Caco-2 (cell line): ENCODE results near the gene SLC17A7. TPM values are rescaled to one million over a fixed set of nuclear protein-coding genes. Genes with fewer than 3 reads are reported as not detected.

ENCODE experiments used
- BruUV-seq: library from RNA; stranded (reverse); fragments of 400-500 nt; replicated peaks from 2 replicates; lab custom pipeline; 2021; lab: Mats Ljungman, UMichigan
- CTCF ChIA-PET: fragments of 300-600 bp; sonication (Branson Sonifier 250); formaldehyde crosslinking; loops from one replicate; lab custom pipeline; 2022; ENCODE audit warnings: antibody characterized with exemption; lab: Charles Lee
- POLR2A ChIA-PET: fragments of 300-600 bp; sonication (Branson Sonifier 250); formaldehyde crosslinking; loops from one replicate; lab custom pipeline; 2022; ENCODE audit warnings: antibody characterized with exemption; lab: Charles Lee
- DNase-seq, 2 experiments: peaks; one replicate each; pipeline versions ENCODE4 v3.0.0 to v3.0.0-alpha.2; 2020 to 2022
- H3K27me3 ChIP-seq: replicated peaks from 2 replicates; pipeline ENCODE4 v1.6.0; 2011; ENCODE audit warnings: low read length; ENCODE audit not compliant: control insufficient read depth, insufficient read depth
- H3K36me3 ChIP-seq: 2 replicates; pipeline ENCODE4 v1.5.1; 2011; ENCODE audit warnings: low read length; ENCODE audit not compliant: control insufficient read depth, insufficient read depth
- H3K4me1 ChIP-seq: fragments of 250-450 bp; sonication (Bioruptor Pico); 2 replicates; pipeline ENCODE4 v1.5.1; 2020; ENCODE audit warnings: mild to moderate bottlenecking
- H3K4me3 ChIP-seq: 2 replicates; pipeline ENCODE4 v1.5.1; 2011; ENCODE audit warnings: low read depth, mild to moderate bottlenecking, control low read depth, low read length
- H3K9me3 ChIP-seq: fragments of 250-450 bp; sonication (Bioruptor Pico); 2 replicates; pipeline ENCODE4 v1.5.1; 2020; ENCODE audit warnings: mild to moderate bottlenecking, moderate library complexity
- H3K27ac Mint-ChIP-seq: one replicate; pipeline ENCODE4 v1.8.0; 2022; ENCODE audit warnings: mixed read lengths; ENCODE audit not compliant: unreplicated experiment
- H3K27me3 Mint-ChIP-seq: one replicate; pipeline ENCODE4 v1.8.0; 2022; ENCODE audit warnings: mixed read lengths; ENCODE audit not compliant: insufficient read depth, unreplicated experiment
- H3K36me3 Mint-ChIP-seq: one replicate; pipeline ENCODE4 v1.8.0; 2022; ENCODE audit warnings: mild to moderate bottlenecking, mixed read lengths; ENCODE audit not compliant: insufficient read depth, unreplicated experiment
- H3K4me1 Mint-ChIP-seq: one replicate; pipeline ENCODE4 v1.8.0; 2022; ENCODE audit warnings: low read depth, mixed read lengths; ENCODE audit not compliant: unreplicated experiment
- H3K4me3 Mint-ChIP-seq: one replicate; pipeline ENCODE4 v1.8.0; 2022; ENCODE audit warnings: mild to moderate bottlenecking, moderate library complexity, mixed read lengths; ENCODE audit not compliant: unreplicated experiment
- H3K9me3 Mint-ChIP-seq: one replicate; pipeline ENCODE4 v1.8.0; 2022; ENCODE audit warnings: mixed read lengths; ENCODE audit not compliant: unreplicated experiment
- intact Hi-C: fragments of 100-400 bp; cut with micrococcal nuclease; formaldehyde crosslinking; loops from one replicate; pipeline ENCODE4 v1.10.0; 2022; ENCODE audit not compliant: unreplicated experiment
- total RNA-seq: library from RNA; stranded (reverse); gene quantifications from 2 replicates; pipeline ENCODE4 v1.2.3, GENCODE V29; 2022
- TF ChIP-seq, protein P1 (sequence below), 2 experiments: fragments of 200-600 bp in 1 of 2; IDR thresholded peaks; 1 replicate in 1 of 2; 2 replicates in 1 of 2; pipeline versions ENCODE4 v1.5.1 to v1.8.0; 2011 to 2022; ENCODE audit warnings: antibody characterized with exemption in 1 of 2, control low read depth in 1 of 2, inconsistent platforms in 1 of 2, low read depth in 1 of 2, low read length in 1 of 2, mild to moderate bottlenecking in 1 of 2, moderate library complexity in 1 of 2; ENCODE audit not compliant: insufficient read depth in 1 of 2, severe bottlenecking in 1 of 2, unreplicated experiment in 1 of 2

The SLC17A7 gene
- total RNA-seq, 1 experiment from 2014 or later, result 0.36 TPM

DNA sequence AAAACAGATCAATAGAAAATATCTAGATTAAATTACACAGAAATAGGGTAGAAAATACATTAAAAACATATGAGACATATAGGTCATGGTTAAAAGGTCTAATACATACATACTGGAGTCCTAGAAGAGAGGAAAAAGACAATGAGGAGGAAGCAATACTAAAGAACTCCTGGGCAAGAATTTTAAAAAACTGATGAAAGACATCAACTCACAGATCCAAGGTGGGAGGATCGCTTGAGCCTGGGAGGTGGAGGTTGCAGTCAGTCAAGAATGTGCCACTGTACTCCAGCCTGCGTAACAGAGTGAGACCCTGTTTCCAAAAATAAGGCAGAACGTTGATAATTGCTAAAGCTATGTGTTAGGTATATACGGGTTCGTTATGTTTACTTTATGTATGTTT, 58.7 kb downstream of the SLC17A7 start:
- Histone ChIP-seq H3K4me1 (no peaks in the 10 kb centered on the region), H3K27me3 (no peaks in the 10 kb centered on the region), H3K36me3 (no peaks in the 10 kb centered on the region), H3K9me3 (peaks cover 17% of the 10 kb centered on the region; the same call in 1 of the 2 replicates), H3K4me3 (no peak overlapping the region)
- BruUV-seq, result no TSS peak
- Mint-ChIP-seq H3K36me3 (peaks cover 6% of the 10 kb centered on the region), H3K27ac (no peak overlapping the region), H3K4me3 (no peak overlapping the region), H3K4me1 (no peaks in the 10 kb centered on the region), H3K9me3 (peaks cover 20% of the 10 kb centered on the region), H3K27me3 (peaks cover 3% of the 10 kb centered on the region)
- intact Hi-C loops, result no loop called here
- POLR2A ChIA-PET, result no interaction called here
- TF ChIP-seq, protein P1, sequence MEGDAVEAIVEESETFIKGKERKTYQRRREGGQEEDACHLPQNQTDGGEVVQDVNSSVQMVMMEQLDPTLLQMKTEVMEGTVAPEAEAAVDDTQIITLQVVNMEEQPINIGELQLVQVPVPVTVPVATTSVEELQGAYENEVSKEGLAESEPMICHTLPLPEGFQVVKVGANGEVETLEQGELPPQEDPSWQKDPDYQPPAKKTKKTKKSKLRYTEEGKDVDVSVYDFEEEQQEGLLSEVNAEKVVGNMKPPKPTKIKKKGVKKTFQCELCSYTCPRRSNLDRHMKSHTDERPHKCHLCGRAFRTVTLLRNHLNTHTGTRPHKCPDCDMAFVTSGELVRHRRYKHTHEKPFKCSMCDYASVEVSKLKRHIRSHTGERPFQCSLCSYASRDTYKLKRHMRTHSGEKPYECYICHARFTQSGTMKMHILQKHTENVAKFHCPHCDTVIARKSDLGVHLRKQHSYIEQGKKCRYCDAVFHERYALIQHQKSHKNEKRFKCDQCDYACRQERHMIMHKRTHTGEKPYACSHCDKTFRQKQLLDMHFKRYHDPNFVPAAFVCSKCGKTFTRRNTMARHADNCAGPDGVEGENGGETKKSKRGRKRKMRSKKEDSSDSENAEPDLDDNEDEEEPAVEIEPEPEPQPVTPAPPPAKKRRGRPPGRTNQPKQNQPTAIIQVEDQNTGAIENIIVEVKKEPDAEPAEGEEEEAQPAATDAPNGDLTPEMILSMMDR (IDR thresholded peaks at IDR 0.05; ENCODE audit: insufficient read depth in 1 of 2, low read depth in 1 of 2, low read length in 1 of 2, severe bottlenecking in 1 of 2, unreplicated experiment in 1 of 2), result no peak
- CTCF ChIA-PET, result no interaction called here
- no peak for DNase-seq

DNA sequence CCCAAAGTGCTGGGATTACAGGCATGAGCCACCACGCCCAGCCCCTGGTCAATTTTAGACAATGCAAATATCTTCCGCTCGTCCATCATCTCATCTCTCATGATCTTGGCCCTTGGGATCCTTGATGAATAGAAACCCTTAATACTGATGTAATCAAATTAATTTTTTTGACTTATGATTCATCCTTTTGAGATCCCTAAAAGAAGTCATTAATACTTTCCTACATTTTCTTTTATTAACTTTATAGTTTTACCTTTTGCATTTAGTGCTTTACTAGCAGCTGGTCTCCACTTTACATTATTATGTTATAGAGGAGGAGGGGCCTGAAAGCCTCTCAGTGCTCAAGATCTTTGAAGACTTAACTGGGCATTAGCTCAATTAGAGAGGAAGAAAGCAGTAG, 60.9 kb downstream of the SLC17A7 start:
- Mint-ChIP-seq H3K27me3 (peaks cover 5% of the 10 kb centered on the region), H3K4me3 (no peak overlapping the region), H3K36me3 (no peaks in the 10 kb centered on the region), H3K4me1 (no peaks in the 10 kb centered on the region), H3K27ac (no peak overlapping the region), H3K9me3 (peaks cover 20% of the 10 kb centered on the region)
- Histone ChIP-seq H3K4me3 (no peak overlapping the region), H3K36me3 (no peaks in the 10 kb centered on the region), H3K4me1 (no peaks in the 10 kb centered on the region), H3K9me3 (peaks cover 17% of the 10 kb centered on the region; the same call in 1 of the 2 replicates), H3K27me3 (no peaks in the 10 kb centered on the region)
- no peak for DNase-seq
- intact Hi-C loops, result no loop called here
- BruUV-seq, result no TSS peak
- CTCF ChIA-PET, result interaction anchor here (0.6 kb wide), 1 partner anchor 18 kb away, joined by 4 read pairs; the partner anchor contains the start of gene TEAD2
- POLR2A ChIA-PET, result no interaction called here
- TF ChIP-seq, protein P1 (IDR thresholded peaks at IDR 0.05; ENCODE audit: insufficient read depth in 1 of 2, low read depth in 1 of 2, low read length in 1 of 2, severe bottlenecking in 1 of 2, unreplicated experiment in 1 of 2), result no peak

Other genes with a start within 250 kb of the SLC17A7 start
- gene SLC6A16, start 116.3 kb downstream of the SLC17A7 start, total RNA-seq, result 0.56 and 0.84 TPM in 2 replicates
- not detected in 2 replicates for gene CD37, start 106.1 kb downstream of the SLC17A7 start, total RNA-seq
- gene TEAD2, start 79.1 kb downstream of the SLC17A7 start, total RNA-seq, result 8.6 and 8.8 TPM in 2 replicates
- not detected in 2 replicates for gene DKKL1, start 77.7 kb downstream of the SLC17A7 start, total RNA-seq
- gene KASH5, start 53.3 kb downstream of the SLC17A7 start, total RNA-seq, result 0.56 and 1.00 TPM in 2 replicates
- not detected in 2 replicates for gene PTH2, start 18.1 kb downstream of the SLC17A7 start, total RNA-seq
- gene GFY, start 16.1 kb downstream of the SLC17A7 start, total RNA-seq, result 0.25 TPM in 1 of 2 replicates, not detected in the other
- 150 and 167 TPM in 2 replicates for gene PIH1D1, start 10.3 kb upstream of the SLC17A7 start, total RNA-seq
- 42.1 and 45.0 TPM in 2 replicates for gene ALDH16A1, start 11.7 kb upstream of the SLC17A7 start, total RNA-seq
- 2.1 and 2.4 TPM in 2 replicates for gene FLT3LG, start 32.7 kb upstream of the SLC17A7 start, total RNA-seq
- gene RPL13A, start 46.1 kb upstream of the SLC17A7 start, total RNA-seq, result 2,726 and 2,880 TPM in 2 replicates
- 2,065 and 2,191 TPM in 2 replicates for gene RPS11, start 54.9 kb upstream of the SLC17A7 start, total RNA-seq
- gene FCGRT, start 71.1 kb upstream of the SLC17A7 start, total RNA-seq, result 135 and 136 TPM in 2 replicates
- gene RCN3, start 86.5 kb upstream of the SLC17A7 start, total RNA-seq, result 6.6 and 7.0 TPM in 2 replicates
- 74.7 and 77.7 TPM in 2 replicates for gene NOSIP, start 139.0 kb upstream of the SLC17A7 start, total RNA-seq
- 7.7 and 8.4 TPM in 2 replicates for gene PRRG2, start 139.8 kb upstream of the SLC17A7 start, total RNA-seq
- gene PRR12, start 149.7 kb upstream of the SLC17A7 start, total RNA-seq, result 38.8 and 40.5 TPM in 2 replicates
- gene RRAS, start 198.6 kb upstream of the SLC17A7 start, total RNA-seq, result 10.6 and 11.3 TPM in 2 replicates
- gene SCAF1, start 200.7 kb upstream of the SLC17A7 start, total RNA-seq, result 83.4 and 89.5 TPM in 2 replicates
- gene IRF3, start 224.3 kb upstream of the SLC17A7 start, total RNA-seq, result 125 and 131 TPM in 2 replicates
- gene BCL2L12, start 224.4 kb upstream of the SLC17A7 start, total RNA-seq, result 103 and 111 TPM in 2 replicates
- gene PRMT1, start 235.7 kb upstream of the SLC17A7 start, total RNA-seq, result 326 and 343 TPM in 2 replicates
- gene ADM5, start 248.1 kb upstream of the SLC17A7 start, total RNA-seq, result 8.5 and 10.4 TPM in 2 replicates
- gene CPT1C, start 249.6 kb upstream of the SLC17A7 start, total RNA-seq, result 1.9 and 2.0 TPM in 2 replicates